Hepatic stellate cell (primary cell): Measurements from ENCODE around the gene CEP152.
A peak's percentile ranks its signal among the peaks of the same experiment; 100 is the strongest.
"Not testable (repeated sequence)": the region's sequence is repeated elsewhere in the genome, so short reads cannot be mapped to it uniquely, and the experiment has no call there.

Experiments used
- DNase-seq: peaks from one replicate; pipeline ENCODE4 v3.0.0; 2011; ENCODE audit warnings: low spot score

The CEP152 gene

GRCh38 chr15:48810414-48811324, at the start of gene CEP152:
Gene CEP152 (minus strand): TSS chr15:48811069. CDS start chr15:48805649, 5,420 bp downstream.
- peak; percentile 89 for DNase-seq

GRCh38 chr15:48859426-48859825, 48.6 kb upstream of the CEP152 start:
- no peak for DNase-seq

- no peak for DNase-seq
Measured at GRCh38 chr15:48858401-48858800, 47.5 kb upstream of the CEP152 start.

GRCh38 chr15:48856942-48857341, 46.1 kb upstream of the CEP152 start:
- no peak for DNase-seq

GRCh38 chr15:48855501-48856440, 44.9 kb upstream of the CEP152 start:
- no peak for DNase-seq

GRCh38 chr15:48854434-48854833, 43.6 kb upstream of the CEP152 start:
- DNase-seq, result not testable (repeated sequence)

- DNase-seq, result no peak
Measured at GRCh38 chr15:48851956-48852355, 41.1 kb upstream of the CEP152 start.

GRCh38 chr15:48850648-48851047, 39.8 kb upstream of the CEP152 start:
- DNase-seq, result no peak

- no peak for DNase-seq
Measured at GRCh38 chr15:48845123-48845522, 34.3 kb upstream of the CEP152 start.

- no peak for DNase-seq
Measured at GRCh38 chr15:48842501-48842900, 31.6 kb upstream of the CEP152 start.

GRCh38 chr15:48834756-48835155, 23.9 kb upstream of the CEP152 start:
- no peak for DNase-seq

- no peak for DNase-seq
Measured at GRCh38 chr15:48833526-48834239, 22.8 kb upstream of the CEP152 start.

GRCh38 chr15:48832648-48833047, 21.8 kb upstream of the CEP152 start:
- DNase-seq, result no peak

- no peak for DNase-seq
Measured at GRCh38 chr15:48828906-48829305, 18.0 kb upstream of the CEP152 start.

- DNase-seq, result no peak
Measured at GRCh38 chr15:48828471-48828870, 17.6 kb upstream of the CEP152 start.

- no peak for DNase-seq
Measured at GRCh38 chr15:48825075-48825474, 14.2 kb upstream of the CEP152 start.

- no peak for DNase-seq
Measured at GRCh38 chr15:48823706-48824105, 12.8 kb upstream of the CEP152 start.

- peak; percentile 20 for DNase-seq
Measured at GRCh38 chr15:48823237-48823636, 12.4 kb upstream of the CEP152 start.

- no peak for DNase-seq
Measured at GRCh38 chr15:48814286-48814685, 3.4 kb upstream of the CEP152 start.

- DNase-seq, result no peak
Measured at GRCh38 chr15:48811325-48811958, 573 bp upstream of the CEP152 start.

GRCh38 chr15:48806151-48806550, 4.7 kb downstream of the CEP152 start:
- DNase-seq, result peak; percentile 22

GRCh38 chr15:48805591-48805990, 5.3 kb downstream of the CEP152 start:
- DNase-seq, result no peak
